ENCODE measurements around the gene E2F2.
"Not testable (repeated sequence)": the region's sequence is repeated elsewhere in the genome, so short reads cannot be mapped to it uniquely, and the experiment has no call there.

Gene E2F2

DNA sequence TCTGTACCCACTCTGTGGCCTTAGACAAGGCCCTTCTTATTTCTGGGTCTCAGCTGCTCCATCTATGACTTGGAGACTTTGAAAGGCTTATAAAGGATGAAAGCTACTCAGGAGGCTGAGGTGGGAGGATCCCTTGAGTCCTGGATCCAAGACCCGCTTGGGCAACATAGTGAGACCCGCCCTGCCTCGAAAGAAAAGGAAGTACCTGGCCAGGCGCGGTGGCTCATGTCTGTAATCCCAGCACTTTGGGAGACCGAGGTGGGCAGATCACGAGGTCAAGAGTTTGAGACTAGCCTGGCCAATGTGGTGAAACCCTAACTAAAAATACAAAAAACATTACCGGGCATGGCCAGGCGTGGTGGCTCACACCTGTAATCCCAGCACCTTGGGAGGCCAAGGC lies 14.8 kb upstream of the E2F2 start:
- TF ChIP-seq, protein P1, sequence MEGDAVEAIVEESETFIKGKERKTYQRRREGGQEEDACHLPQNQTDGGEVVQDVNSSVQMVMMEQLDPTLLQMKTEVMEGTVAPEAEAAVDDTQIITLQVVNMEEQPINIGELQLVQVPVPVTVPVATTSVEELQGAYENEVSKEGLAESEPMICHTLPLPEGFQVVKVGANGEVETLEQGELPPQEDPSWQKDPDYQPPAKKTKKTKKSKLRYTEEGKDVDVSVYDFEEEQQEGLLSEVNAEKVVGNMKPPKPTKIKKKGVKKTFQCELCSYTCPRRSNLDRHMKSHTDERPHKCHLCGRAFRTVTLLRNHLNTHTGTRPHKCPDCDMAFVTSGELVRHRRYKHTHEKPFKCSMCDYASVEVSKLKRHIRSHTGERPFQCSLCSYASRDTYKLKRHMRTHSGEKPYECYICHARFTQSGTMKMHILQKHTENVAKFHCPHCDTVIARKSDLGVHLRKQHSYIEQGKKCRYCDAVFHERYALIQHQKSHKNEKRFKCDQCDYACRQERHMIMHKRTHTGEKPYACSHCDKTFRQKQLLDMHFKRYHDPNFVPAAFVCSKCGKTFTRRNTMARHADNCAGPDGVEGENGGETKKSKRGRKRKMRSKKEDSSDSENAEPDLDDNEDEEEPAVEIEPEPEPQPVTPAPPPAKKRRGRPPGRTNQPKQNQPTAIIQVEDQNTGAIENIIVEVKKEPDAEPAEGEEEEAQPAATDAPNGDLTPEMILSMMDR (IDR thresholded peaks at IDR 0.05; ENCODE audit: insufficient read depth, low read length, missing control alignments): no peak
- no peak for DNase-seq (ENCODE audit: low read depth, low spot score)
- ChIA-PET CTCF (interaction anchor here (0.8 to 40.3 kb wide), 23 partner anchors 9 to 206 kb away, joined by 3 to 1485 read pairs (median 5); partner anchors contain the start of genes E2F2 and RPL11), POLR2A (interaction anchor here (0.8 to 1.5 kb wide), 2 partner anchors 9 to 146 kb away, joined by 3 to 6 read pairs; partner anchors contain the start of gene RPL11)
- no peak overlapping the region for H3K4me3 ChIP-seq (ENCODE audit: low read depth, low read length)

DNA sequence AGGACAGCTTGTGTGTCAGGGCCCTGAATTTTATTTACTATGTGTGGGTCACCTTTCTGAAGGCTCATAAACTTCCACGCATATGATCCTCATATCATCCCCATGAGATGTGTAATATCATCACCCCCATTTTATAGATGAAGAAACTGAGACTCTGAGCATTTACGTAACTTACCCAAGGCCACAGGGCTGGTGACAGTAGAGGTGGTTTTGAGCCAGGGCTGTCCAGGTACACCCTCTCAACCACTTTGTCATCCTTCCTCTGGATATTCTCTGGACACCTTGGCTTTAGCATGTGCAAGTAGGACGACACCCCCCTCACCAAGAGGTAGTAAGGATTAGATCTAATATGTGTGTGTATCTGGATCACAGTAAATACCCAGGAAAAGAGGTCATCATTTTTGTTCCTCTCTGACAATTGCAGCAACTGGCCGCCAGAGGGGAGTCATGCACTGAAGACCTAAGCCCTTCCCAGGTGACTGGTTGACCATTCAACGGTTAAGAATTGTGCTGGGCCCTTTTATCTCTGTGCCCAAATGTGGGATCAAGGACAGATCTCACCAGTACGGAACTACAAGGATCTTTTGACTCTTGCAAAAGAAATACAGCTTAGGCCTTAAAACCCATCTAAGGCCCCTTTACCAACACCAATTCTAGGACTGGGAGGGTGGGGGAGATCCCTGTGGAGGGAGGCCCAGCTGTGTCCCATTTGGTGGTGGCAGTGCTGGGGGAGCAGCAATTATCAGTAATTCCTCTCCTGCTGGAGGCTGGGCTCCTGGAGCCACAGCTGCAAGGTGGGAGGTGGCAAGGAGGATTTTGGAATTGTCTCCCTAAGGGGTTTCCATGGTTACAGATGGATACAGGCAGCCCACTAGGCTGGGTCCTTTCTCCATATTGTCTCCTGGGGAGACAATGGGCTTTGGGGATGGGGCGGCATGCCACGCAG lies 13.7 kb upstream of the E2F2 start:
- TF ChIP-seq, protein P1 (IDR thresholded peaks at IDR 0.05; ENCODE audit: insufficient read depth, low read length, missing control alignments): peak; percentile 86
- DNase-seq (ENCODE audit: low read depth, low spot score): no peak
- H3K4me3 ChIP-seq (ENCODE audit: low read depth, low read length): no peak overlapping the region
- CTCF ChIA-PET: interaction anchor here (0.6 to 40.3 kb wide), 44 partner anchors 8 to 1510 kb away, joined by 3 to 1485 read pairs (median 4); partner anchors contain the start of genes E2F2 and RPL11
- POLR2A ChIA-PET: interaction anchor here (0.8 to 1.5 kb wide), 3 partner anchors 10 to 147 kb away, joined by 3 to 6 read pairs (median 3); partner anchors contain the start of gene RPL11

DNA sequence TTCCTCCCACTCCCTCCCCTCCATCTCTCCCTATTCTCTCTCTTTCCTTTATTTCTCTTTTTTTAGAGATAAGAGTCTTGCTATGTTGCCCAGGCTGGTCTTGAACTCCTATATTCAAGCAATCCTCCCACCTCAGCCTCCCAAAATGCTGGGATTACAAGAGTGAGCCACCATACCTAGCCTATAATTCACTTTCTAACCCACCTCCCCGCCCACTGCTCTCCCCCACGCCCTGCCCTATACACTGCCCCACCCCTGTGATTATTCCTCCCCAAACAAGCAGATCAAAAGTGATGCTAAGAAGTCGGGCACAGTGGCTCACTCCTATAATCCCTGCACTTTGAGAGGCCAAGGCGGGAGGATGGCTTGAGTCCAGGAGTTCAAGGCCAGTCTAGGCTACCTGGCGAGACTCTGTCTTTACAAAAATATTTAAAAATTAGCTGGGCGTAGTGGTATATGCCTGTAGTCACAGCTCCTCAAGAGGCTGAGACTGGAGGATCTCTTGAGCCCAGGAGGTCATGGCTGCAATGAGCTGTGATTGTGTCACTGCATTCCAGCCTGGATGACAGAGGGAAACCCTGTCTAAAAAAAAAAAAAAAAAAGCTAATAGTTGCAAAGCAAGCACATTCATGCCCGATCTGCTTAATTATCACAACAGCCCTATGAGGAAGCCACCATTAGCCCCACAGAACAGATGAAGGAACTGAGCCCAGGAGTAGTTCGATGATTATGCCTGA lies 12.8 kb upstream of the E2F2 start:
- CTCF ChIA-PET: interaction anchor here (0.6 to 40.3 kb wide), 24 partner anchors 9 to 1509 kb away, joined by 3 to 1485 read pairs (median 6); partner anchors contain the start of genes E2F2 and RPL11
- POLR2A ChIA-PET: interaction anchor here (0.9 kb wide), 1 partner anchor 16 kb away, joined by 3 read pairs; no protein-coding TSS in a partner anchor
- TF ChIP-seq, protein P1 (IDR thresholded peaks at IDR 0.05; ENCODE audit: insufficient read depth, low read length, missing control alignments): no peak
- DNase-seq (ENCODE audit: low read depth, low spot score): no peak
- no peak overlapping the region for H3K4me3 ChIP-seq (ENCODE audit: low read depth, low read length)

DNA sequence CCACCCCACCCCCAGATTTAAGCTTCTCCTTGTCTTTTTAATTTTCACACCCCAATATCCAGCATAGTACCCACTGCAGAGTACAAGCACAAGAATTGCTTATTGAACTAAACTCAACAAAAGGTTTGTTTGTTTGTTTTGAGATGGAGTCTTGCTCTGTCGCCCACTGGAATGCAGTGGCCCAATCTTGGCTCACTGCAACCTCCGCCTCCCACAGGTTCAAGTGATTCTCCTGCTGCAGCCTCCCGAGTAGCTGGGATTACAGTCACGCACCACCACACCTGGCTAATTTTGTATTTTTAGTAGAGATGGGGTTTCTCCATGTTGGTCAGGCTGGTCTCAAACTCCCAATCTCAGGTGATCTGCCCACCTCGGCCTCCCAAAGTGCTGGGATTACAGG lies 11.9 kb upstream of the E2F2 start:
- not testable (repeated sequence) for DNase-seq (ENCODE audit: low read depth, low spot score); H3K4me3 ChIP-seq (ENCODE audit: low read depth, low read length)
- ChIA-PET CTCF (interaction anchor here (0.6 to 40.3 kb wide), 9 partner anchors 8 to 566 kb away, joined by 3 to 1485 read pairs (median 26); partner anchors contain the start of gene E2F2), POLR2A (interaction anchor here (0.6 kb wide), 2 partner anchors 46 to 188 kb away, joined by 3 read pairs; no protein-coding TSS in a partner anchor)

DNA sequence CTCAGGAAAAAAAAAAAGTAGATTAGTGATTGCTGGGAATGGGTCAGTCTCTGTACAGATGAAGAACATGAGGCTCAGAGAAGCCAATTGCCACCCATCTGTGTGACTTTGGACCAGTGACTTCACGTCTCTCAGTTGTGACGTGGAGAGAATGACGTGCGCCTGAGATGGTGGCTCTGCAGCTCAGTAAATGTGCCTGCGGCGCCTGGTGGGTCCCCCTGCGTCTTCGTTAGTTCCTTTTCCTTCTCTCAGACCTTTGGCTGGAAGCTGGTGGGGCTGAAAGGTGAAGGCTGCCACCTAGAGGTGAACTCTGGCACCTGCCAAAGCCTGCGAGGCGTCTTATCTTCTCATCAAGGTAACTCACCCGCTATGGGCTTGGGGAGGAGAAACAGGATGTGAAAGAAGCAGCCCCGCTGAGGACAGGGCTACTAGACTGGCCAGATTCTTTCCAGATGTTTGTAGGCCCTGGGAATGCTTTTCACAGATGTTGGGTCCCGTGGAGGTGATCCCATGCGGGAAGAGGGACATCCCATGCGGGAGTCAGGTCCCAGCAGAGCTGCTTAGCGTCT lies 8.7 kb upstream of the E2F2 start:
- DNase-seq (ENCODE audit: low read depth, low spot score): no peak
- POLR2A ChIA-PET: interaction anchor here (0.5 to 0.9 kb wide), 5 partner anchors 20 to 95 kb away, joined by 3 to 4 read pairs (median 3); partner anchors contain the start of gene ID3

More for the DNA sequence above, 8.7 kb upstream of the E2F2 start:
- CTCF ChIA-PET: interaction anchor here (0.6 to 40.3 kb wide), 36 partner anchors 9 to 603 kb away, joined by 3 to 1485 read pairs (median 4); partner anchors contain the start of genes E2F2, LACTBL1 and TCEA3
- H3K4me3 ChIP-seq (ENCODE audit: low read depth, low read length): peak overlapping the region; percentile 33
- TF ChIP-seq, protein P1 (IDR thresholded peaks at IDR 0.05; ENCODE audit: insufficient read depth, low read length, missing control alignments): peak; percentile 93
